Adrenal gland (tissue), 5 donors: ENCODE measurements around the gene TNK1.

Experiments
- POLR2A ChIP-seq, 2 donors: fragments of 450-650 bp; IDR thresholded peaks; one replicate each; pipeline ENCODE4 v1.6.1; 2017; ENCODE audit warnings: antibody characterized with exemption in 2 of 2, mild to moderate bottlenecking in 2 of 2, moderate library complexity in 1 of 2
- TF ChIP-seq, protein P1 (sequence below), 6 experiments: fragments of 450-650 bp in 4 of 6; fragments of 200-600 bp in 2 of 6; sonication (generic) in 1 of 6; IDR thresholded peaks; 1 replicate in 5 of 6; 2 replicates in 1 of 6; pipeline versions ENCODE4 v1.5.1 to v1.8.0; 2016 to 2021; ENCODE audit warnings: antibody characterized with exemption in 6 of 6, mild to moderate bottlenecking in 2 of 6, moderate library complexity in 1 of 6
- donor health status: DM: no; HTN: no; CAD: no.

DNA sequence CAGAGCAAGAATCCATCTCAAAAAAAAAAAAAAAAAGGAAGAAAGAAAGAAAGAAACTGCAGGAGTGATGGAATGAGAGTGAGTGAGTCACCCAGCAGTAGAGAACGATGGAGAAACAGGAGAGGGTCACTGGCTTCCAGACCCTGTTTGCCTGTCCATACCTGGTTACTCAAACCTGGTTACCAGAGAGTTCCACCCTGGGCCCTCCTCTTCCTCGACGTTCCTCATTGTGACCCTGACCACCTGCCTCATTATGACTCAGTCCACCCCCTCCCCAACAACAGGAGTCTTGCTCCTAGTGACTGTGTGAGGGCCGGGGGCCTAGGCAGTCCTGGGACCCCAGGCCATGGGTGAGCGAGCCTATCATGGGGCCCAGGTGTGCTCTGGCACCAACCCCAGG is 47.7 kb downstream of the TNK1 start, which contains the start of gene SPEM3:
- TF ChIP-seq, protein P1, sequence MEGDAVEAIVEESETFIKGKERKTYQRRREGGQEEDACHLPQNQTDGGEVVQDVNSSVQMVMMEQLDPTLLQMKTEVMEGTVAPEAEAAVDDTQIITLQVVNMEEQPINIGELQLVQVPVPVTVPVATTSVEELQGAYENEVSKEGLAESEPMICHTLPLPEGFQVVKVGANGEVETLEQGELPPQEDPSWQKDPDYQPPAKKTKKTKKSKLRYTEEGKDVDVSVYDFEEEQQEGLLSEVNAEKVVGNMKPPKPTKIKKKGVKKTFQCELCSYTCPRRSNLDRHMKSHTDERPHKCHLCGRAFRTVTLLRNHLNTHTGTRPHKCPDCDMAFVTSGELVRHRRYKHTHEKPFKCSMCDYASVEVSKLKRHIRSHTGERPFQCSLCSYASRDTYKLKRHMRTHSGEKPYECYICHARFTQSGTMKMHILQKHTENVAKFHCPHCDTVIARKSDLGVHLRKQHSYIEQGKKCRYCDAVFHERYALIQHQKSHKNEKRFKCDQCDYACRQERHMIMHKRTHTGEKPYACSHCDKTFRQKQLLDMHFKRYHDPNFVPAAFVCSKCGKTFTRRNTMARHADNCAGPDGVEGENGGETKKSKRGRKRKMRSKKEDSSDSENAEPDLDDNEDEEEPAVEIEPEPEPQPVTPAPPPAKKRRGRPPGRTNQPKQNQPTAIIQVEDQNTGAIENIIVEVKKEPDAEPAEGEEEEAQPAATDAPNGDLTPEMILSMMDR (IDR thresholded peaks at IDR 0.05) = no peak
- no peak for TF ChIP-seq POLR2A (IDR thresholded peaks at IDR 0.05)
